Fibroblast of villous mesenchyme (primary cell): ENCODE results near the gene VSNL1. TPM values are rescaled to one million over a fixed set of nuclear protein-coding genes. Genes with fewer than 3 reads are reported as not detected.

Source experiments
- DNase-seq: peaks from one replicate; pipeline ENCODE4 v3.0.0-alpha.2; 2010; ENCODE audit warnings: low read depth
- H3K4me3 ChIP-seq: 2 replicates; pipeline ENCODE4 v1.5.1; 2011; ENCODE audit warnings: low read depth, mild to moderate bottlenecking, low read length
- CTCF ChIP-seq: IDR thresholded peaks from 2 replicates; pipeline ENCODE4 v1.5.1; 2012; ENCODE audit warnings: low read depth, mild to moderate bottlenecking, low read length; ENCODE audit not compliant: insufficient read depth
- total RNA-seq: library from RNA; depleted of rRNA; stranded (reverse); fragments of >200 nt; gene quantifications from 2 replicates; pipeline ENCODE4 v1.2.3, GENCODE V29; 2012

Gene VSNL1
- total RNA-seq, 1 donor: 0.86 TPM

GRCh38 chr2:17672583-17673317, 132.3 kb downstream of the VSNL1 start:
- no peak overlapping the region for H3K4me3 ChIP-seq
- DNase-seq: peak; percentile 68
- TF ChIP-seq CTCF: no peak

GRCh38 chr2:17674817-17675216, 134.3 kb downstream of the VSNL1 start:
- no peak for TF ChIP-seq CTCF
- DNase-seq: no peak
- no peak overlapping the region for H3K4me3 ChIP-seq

- peak; percentile 56 for DNase-seq
- no peak overlapping the region for H3K4me3 ChIP-seq
- TF ChIP-seq CTCF: no peak
Measured at GRCh38 chr2:17680119-17680518, 139.6 kb downstream of the VSNL1 start.

- DNase-seq: no peak
- no peak for TF ChIP-seq CTCF
Measured at GRCh38 chr2:17682098-17682857, 141.8 kb downstream of the VSNL1 start.

DNA sequence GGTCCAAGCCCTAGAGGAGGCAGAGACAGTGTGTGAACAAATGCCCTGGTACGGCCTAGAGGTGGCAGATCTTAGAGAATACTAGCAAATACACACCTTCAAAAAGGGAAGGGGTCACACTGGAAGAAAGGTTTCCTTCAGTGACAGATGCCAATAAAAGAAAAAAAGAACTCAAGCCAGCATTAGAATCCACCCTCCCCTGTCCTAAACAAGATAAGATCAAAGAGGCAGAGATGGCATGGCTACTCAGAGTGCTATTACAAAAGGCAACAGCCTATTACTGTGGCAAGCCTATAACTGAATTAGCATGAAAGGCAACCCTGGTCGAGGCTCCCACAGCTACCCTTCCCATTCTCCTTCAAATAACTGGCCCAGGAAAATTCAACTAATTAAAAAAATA, 143.5 kb downstream of the VSNL1 start:
- no peak for DNase-seq
- H3K4me3 ChIP-seq: no peak overlapping the region

More at GRCh38 chr2:17682098-17682857, 141.8 kb downstream of the VSNL1 start:
- no peak overlapping the region for H3K4me3 ChIP-seq

DNA sequence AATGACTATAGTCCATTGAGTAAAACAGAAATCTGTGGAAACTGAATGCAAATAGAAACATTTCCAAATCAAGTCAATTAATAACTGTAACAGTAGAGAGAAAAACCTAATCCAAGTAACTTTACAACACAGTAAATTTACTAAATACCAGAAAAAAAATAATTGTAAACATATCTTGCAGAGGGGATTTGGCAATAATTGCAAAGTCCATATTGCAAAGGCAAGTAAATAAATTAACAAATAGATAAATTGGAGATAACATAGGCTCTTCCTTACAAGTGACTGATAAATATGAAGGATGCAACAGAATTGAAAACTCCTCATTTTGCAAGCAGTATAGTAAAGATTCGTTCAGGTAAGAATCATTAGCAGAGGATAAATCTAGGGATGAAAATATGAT, 148.1 kb downstream of the VSNL1 start:
- no peak for TF ChIP-seq CTCF
- DNase-seq: no peak

More for the DNA sequence above, 143.5 kb downstream of the VSNL1 start:
- TF ChIP-seq CTCF: no peak

More for the DNA sequence above, 148.1 kb downstream of the VSNL1 start:
- H3K4me3 ChIP-seq: no peak overlapping the region
